Activated T-cell treated with anti-CD3 and anti-CD28 coated beads, Interleukin-2, amount 50 U/mL, for 72 hours (primary cell): ENCODE data around the gene TAPT1. TPM values are rescaled to one million over a fixed set of nuclear protein-coding genes. Genes with fewer than 3 reads are reported as not detected.

Source experiments
- ATAC-seq, 2 donors: fragments of 150-1000 bp; cut with Tn5 transposase; replicated peaks in 1 of 2; 2 replicates each; pipeline ENCODE4 v1.10.0; 2021; ENCODE audit warnings: moderate library complexity in 2 of 2, mild to moderate bottlenecking in 1 of 2
- DNase-seq, 2 donors: peaks; one replicate each; pipeline ENCODE4 v3.0.0; 2021 to 2022; ENCODE audit warnings: mixed read lengths in 1 of 2
- H3K27ac Mint-ChIP-seq: one replicate; pipeline ENCODE4 v1.8.0; 2022; ENCODE audit warnings: mild to moderate bottlenecking, moderate library complexity, mixed read lengths
- H3K27me3 Mint-ChIP-seq: one replicate; pipeline ENCODE4 v1.8.0; 2022; ENCODE audit warnings: low read depth, mixed read lengths
- H3K36me3 Mint-ChIP-seq, 2 donors: one replicate each; pipeline ENCODE4 v1.8.0; 2022; ENCODE audit warnings: mixed read lengths in 2 of 2, mild to moderate bottlenecking in 1 of 2; ENCODE audit not compliant: insufficient read depth in 2 of 2
- H3K4me1 Mint-ChIP-seq: one replicate; pipeline ENCODE4 v1.8.0; 2022; ENCODE audit warnings: low read depth, mixed read lengths
- H3K4me3 Mint-ChIP-seq, 2 donors: one replicate each; pipeline ENCODE4 v1.8.0; 2022; ENCODE audit warnings: mild to moderate bottlenecking in 2 of 2, mixed read lengths in 2 of 2, moderate library complexity in 2 of 2
- H3K9me3 Mint-ChIP-seq, 2 donors: one replicate each; pipeline ENCODE4 v1.8.0; 2022; ENCODE audit warnings: mixed read lengths in 2 of 2
- total RNA-seq, 2 donors: library from RNA; stranded (reverse); gene quantifications; one replicate each; pipeline ENCODE4 v1.2.3, GENCODE V29; 2022

The TAPT1 gene
- total RNA-seq, 2 donors from 2014 or later: 58.6 to 65.3 TPM

- no peaks in the 10 kb centered on the region for H3K9me3 Mint-ChIP-seq
- no peaks in the 10 kb centered on the region for H3K4me1 Mint-ChIP-seq
- peaks cover 0 to 3% of the 10 kb centered on the region in 2 donors for H3K36me3 Mint-ChIP-seq
- peak; percentile 94 to 96 for ATAC-seq
- DNase-seq: peak in 1 of 2 donors; percentile 35
- peaks cover 10% of the 10 kb centered on the region for H3K27me3 Mint-ChIP-seq
- H3K27ac Mint-ChIP-seq: no peak overlapping the region
- H3K4me3 Mint-ChIP-seq: no peak overlapping the region
These were observed 12.1 kb upstream of the TAPT1 start for GRCh38 chr4:16238327-16238726.

- H3K4me3 Mint-ChIP-seq: no peak overlapping the region
- no peaks in the 10 kb centered on the region for H3K9me3 Mint-ChIP-seq
- ATAC-seq (no peak), DNase-seq (no peak)
- peaks cover 10% of the 10 kb centered on the region for H3K27me3 Mint-ChIP-seq
- H3K4me1 Mint-ChIP-seq: peaks cover under 1% of the 10 kb centered on the region
- peaks cover 0 to 3% of the 10 kb centered on the region in 2 donors for H3K36me3 Mint-ChIP-seq
- H3K27ac Mint-ChIP-seq: no peak overlapping the region
These were observed 11.4 kb upstream of the TAPT1 start for GRCh38 chr4:16237715-16238114.

- Mint-ChIP-seq H3K9me3 (no peaks in the 10 kb centered on the region), H3K4me1 (peaks cover 12% of the 10 kb centered on the region), H3K27ac (no peak overlapping the region), H3K36me3 (no peaks in the 10 kb centered on the region), H3K27me3 (peaks cover 10% of the 10 kb centered on the region), H3K4me3 (no peak overlapping the region)
- no peak for ATAC-seq
- no peak for DNase-seq
These were observed 10.2 kb upstream of the TAPT1 start for GRCh38 chr4:16236402-16237023.

GRCh38 chr4:16235209-16235608 is 8.9 kb upstream of the TAPT1 start:
- Mint-ChIP-seq H3K4me1 (peaks cover 25% of the 10 kb centered on the region), H3K4me3 (no peak overlapping the region), H3K27ac (no peak overlapping the region), H3K27me3 (peaks cover 10% of the 10 kb centered on the region), H3K9me3 (no peaks in the 10 kb centered on the region), H3K36me3 (no peaks in the 10 kb centered on the region)
- ATAC-seq (no peak), DNase-seq (no peak)

GRCh38 chr4:16233569-16234177 is 7.4 kb upstream of the TAPT1 start:
- no peak for ATAC-seq
- H3K36me3 Mint-ChIP-seq: no peaks in the 10 kb centered on the region
- H3K27me3 Mint-ChIP-seq: peaks cover 10% of the 10 kb centered on the region
- no peaks in the 10 kb centered on the region for H3K9me3 Mint-ChIP-seq
- H3K4me1 Mint-ChIP-seq: peaks cover 34% of the 10 kb centered on the region
- H3K27ac Mint-ChIP-seq: no peak overlapping the region
- no peak overlapping the region for H3K4me3 Mint-ChIP-seq
- DNase-seq: no peak

DNA sequence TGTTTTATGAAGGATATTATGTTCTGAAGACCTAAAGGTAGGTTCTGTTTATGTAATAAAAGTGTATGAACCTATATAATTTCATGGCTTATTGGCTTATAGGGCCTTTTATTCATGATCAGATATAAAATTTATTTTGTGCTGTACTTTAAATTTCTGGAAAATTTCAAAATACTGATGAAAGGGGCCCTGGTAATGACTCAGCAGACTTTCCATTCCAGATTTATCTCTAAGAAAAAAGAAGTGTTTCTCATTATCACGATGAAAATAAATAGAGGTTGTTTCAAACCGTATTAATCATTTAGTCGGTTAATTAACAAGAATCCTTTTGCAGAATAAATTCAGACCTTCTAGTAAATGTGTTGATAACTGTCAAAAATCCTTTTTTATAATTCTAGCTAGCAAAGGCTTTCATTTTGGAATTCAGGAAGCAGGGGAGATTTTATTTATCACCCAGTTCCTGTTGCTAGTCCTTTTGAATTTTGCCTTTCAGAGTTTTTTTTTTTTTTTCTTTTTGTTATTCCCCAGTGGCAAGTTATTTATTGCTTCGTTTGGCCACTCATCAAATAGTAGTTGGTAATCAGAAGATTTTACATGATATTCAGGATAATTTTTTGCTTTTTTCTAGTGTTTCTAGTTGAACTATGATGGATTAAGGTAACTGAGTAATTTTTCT is 5.4 kb upstream of the TAPT1 start:
- Mint-ChIP-seq H3K4me1 (peaks cover 46% of the 10 kb centered on the region), H3K4me3 (peak overlapping the region; percentile 59 to 71), H3K27me3 (peaks cover 10% of the 10 kb centered on the region), H3K36me3 (peaks cover 1% of the 10 kb centered on the region in 2 donors), H3K9me3 (no peaks in the 10 kb centered on the region), H3K27ac (peak overlapping the region; percentile 22)
- DNase-seq: no peak
- ATAC-seq: no peak

DNA sequence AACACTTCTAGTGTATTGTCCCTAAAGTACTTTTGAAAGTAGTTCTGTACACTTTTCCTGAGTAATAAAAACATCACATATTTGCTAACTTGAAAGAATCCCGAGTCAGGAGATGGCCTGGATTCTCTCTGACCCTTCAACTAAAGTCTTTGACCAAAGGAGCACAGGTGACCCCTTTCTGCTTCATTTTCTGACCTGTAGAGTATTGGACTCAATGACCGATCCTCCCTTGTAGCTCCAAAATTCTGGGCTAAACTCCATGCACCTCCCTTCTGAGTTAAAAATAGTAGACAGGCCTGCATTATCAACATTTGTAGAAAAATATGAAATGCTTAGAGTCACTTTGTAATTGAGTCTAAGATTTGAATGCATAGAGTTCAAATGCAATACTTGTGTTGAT is 4.0 kb upstream of the TAPT1 start:
- DNase-seq (no peak), ATAC-seq (no peak)
- Mint-ChIP-seq H3K9me3 (no peaks in the 10 kb centered on the region), H3K4me3 (no peak overlapping the region), H3K27me3 (peaks cover 10% of the 10 kb centered on the region), H3K36me3 (peaks cover 1% of the 10 kb centered on the region in 2 donors), H3K4me1 (peaks cover 46% of the 10 kb centered on the region), H3K27ac (no peak overlapping the region)

DNA sequence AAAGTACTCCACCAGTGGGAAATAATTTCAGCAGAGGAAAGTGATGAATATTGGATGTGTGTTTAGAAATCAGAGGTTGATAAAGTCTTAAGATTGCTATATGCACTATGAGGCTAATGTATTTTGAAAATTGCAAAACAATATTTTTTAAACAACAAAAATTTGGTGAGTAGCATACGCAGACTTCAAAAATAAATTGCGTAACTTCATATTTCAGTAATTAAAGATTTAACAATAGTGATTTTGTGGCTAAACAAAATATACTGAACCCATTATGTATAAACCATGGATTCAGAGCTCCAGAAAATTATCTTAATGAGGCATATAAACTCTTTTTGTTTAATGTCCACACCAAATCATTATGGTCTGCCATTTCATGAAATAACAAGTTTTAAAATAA is 3.3 kb upstream of the TAPT1 start:
- no peak for DNase-seq
- H3K27me3 Mint-ChIP-seq: peaks cover 7% of the 10 kb centered on the region
- no peak overlapping the region for H3K27ac Mint-ChIP-seq
- peaks cover 1% of the 10 kb centered on the region in 2 donors for H3K36me3 Mint-ChIP-seq
- no peak overlapping the region for H3K4me3 Mint-ChIP-seq
- H3K9me3 Mint-ChIP-seq: no peaks in the 10 kb centered on the region
- H3K4me1 Mint-ChIP-seq: peaks cover 50% of the 10 kb centered on the region
- no peak for ATAC-seq

DNA sequence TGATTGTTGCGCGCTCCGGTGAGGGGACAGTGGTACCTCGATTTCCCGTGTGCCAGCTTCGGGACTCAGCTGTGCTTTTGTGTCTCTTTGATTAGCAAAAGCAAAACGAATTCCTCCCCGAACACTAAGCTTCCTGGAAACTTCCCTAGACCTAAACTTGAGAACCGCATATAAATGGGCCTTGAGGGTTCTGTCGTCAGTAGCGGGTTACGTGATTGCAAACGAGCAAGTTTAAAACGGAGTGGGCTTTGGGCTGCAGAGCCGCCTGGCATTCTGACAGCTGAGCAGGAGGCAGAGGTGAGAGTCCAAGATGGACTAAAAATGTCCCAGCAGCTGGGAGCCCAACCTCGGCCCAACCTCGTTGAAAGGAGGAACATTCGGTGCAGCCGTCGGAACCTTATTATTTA is 1.2 kb upstream of the TAPT1 start:
- Mint-ChIP-seq H3K36me3 (peaks cover 1 to 8% of the 10 kb centered on the region in 2 donors), H3K27ac (peak overlapping the region; percentile 98), H3K9me3 (no peaks in the 10 kb centered on the region), H3K4me3 (peak overlapping the region; percentile 94 to 97), H3K27me3 (no peaks in the 10 kb centered on the region), H3K4me1 (peaks cover 69% of the 10 kb centered on the region)
- DNase-seq (peak in 1 of 2 donors; percentile 6), ATAC-seq (no peak)

- ATAC-seq (peak; percentile 23 to 26), DNase-seq (peak; percentile 41 to 60)
- peaks cover 1 to 8% of the 10 kb centered on the region in 2 donors for H3K36me3 Mint-ChIP-seq
- peak overlapping the region; percentile 94 to 97 for H3K4me3 Mint-ChIP-seq
- peak overlapping the region; percentile 98 for H3K27ac Mint-ChIP-seq
- no peaks in the 10 kb centered on the region for H3K27me3 Mint-ChIP-seq
- peaks cover 67% of the 10 kb centered on the region for H3K4me1 Mint-ChIP-seq
- H3K9me3 Mint-ChIP-seq: no peaks in the 10 kb centered on the region
These were observed 668 bp upstream of the TAPT1 start for GRCh38 chr4:16226816-16227461.

DNA sequence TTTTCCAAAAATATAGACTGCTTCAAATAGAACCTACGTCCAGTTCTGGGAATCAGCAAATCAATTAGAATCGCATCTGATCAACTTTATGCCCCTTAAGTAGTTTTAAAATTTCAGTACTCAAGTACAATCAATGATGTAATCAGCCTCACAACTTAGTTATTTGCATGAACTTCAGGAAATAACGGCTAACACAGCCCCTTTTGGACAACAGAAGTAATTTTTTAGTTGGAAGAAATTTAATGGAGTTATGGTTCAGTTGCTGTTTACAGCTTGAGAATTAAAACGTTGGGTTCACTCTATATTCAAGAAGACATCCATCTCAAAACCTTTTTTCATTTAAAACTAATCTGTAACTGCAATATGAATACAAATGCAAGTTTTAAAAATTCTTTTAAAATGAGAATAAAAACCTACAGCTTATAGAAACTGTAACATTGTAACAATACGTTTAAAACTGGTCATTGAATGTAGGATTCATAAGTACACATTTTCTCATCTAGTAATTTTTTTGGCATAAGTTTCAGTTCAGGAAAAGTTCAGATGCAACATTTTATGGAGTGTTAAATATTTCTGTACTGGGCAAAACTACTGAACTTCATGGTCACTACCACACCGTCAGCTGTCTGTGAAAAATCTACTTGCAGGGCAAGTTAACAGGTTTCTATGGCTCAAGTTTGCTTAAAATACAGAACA is 956 bp downstream of the TAPT1 start:
- Mint-ChIP-seq H3K27me3 (no peaks in the 10 kb centered on the region), H3K4me3 (peak overlapping the region; percentile 80 to 97), H3K27ac (peak overlapping the region; percentile 98), H3K9me3 (no peaks in the 10 kb centered on the region), H3K36me3 (peaks cover 1 to 8% of the 10 kb centered on the region in 2 donors), H3K4me1 (peaks cover 54% of the 10 kb centered on the region)
- DNase-seq (no peak), ATAC-seq (no peak)

DNA sequence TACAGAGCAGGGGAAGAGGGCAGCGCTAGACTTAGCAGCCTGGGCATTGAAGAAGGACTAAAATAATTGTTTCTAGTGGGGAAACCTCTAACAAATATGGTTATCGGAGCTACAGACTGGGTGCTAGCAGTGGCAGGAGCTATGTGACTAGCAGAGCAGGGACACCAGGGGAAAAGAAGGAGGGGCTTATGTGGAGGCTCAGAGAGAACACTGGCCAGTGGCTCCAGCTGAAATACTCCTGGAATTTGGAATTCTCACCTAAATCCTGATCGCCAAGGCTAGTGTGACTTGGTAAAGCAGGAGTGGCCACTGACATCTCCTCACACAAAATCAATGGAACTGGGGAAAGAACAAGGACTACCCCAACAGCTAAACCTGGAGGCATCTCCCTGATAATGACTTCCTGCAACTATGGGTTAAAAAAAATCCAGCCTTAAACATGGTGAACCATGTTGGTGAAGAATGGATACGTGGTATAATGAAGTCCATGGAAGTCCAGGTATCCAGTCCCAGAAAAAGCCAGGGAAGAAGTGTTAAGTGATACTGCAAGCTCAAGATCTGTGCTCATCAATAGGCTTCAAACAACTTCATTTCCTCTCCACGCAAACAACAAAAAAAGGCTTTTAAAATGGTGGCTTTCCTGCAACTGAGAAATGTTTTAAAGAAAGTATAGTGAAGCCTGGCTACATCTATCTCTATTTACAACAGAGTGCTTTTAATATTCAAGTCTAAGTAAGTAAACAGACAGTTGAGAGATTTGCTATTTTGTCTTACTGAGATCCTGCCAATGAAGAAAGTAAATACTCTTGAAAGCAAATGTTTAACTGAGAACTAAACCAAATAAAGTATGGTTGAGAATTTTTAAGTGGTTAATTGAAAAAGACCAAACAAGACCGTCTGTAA is 1.8 kb downstream of the TAPT1 start:
- Mint-ChIP-seq H3K27me3 (no peaks in the 10 kb centered on the region), H3K27ac (peak overlapping the region; percentile 98), H3K4me1 (peaks cover 50% of the 10 kb centered on the region), H3K9me3 (no peaks in the 10 kb centered on the region), H3K4me3 (peak overlapping the region; percentile 80 to 97), H3K36me3 (peaks cover 1 to 8% of the 10 kb centered on the region in 2 donors)
- ATAC-seq (no peak), DNase-seq (no peak)
